Erythroblast (primary cell): ENCODE data around the gene SPTBN1.

Source experiments
- GATA1 ChIP-seq: IDR thresholded peaks from 2 replicates; pipeline ENCODE4 v1.6.1; 2011; ENCODE audit warnings: low read depth, mild to moderate bottlenecking, control low read depth, low read length, moderate library complexity
- POLR2A ChIP-seq: IDR thresholded peaks from 2 replicates; pipeline ENCODE4 v1.6.1; 2011; ENCODE audit warnings: mild to moderate bottlenecking, low read length

GRCh38 chr2:54456612-54457322 lies 640 bp downstream of the SPTBN1 start:
- TF ChIP-seq POLR2A, result no peak
- no peak for TF ChIP-seq GATA1
